Stimulated activated CD8-positive, alpha-beta memory T cell treated with anti-CD3 and anti-CD28 coated beads, Interleukin-4, amount 100 ng/mL, for 4 hours (primary cell): ENCODE results near the gene GPR142.
A peak's percentile ranks its signal among the peaks of the same experiment; 100 is the strongest.

Source experiments
- DNase-seq, 2 donors: peaks; one replicate each; pipeline ENCODE4 v3.0.0-alpha.2; 2020; ENCODE audit warnings: low read depth in 2 of 2, low spot score in 1 of 2

GPR142 gene

DNA sequence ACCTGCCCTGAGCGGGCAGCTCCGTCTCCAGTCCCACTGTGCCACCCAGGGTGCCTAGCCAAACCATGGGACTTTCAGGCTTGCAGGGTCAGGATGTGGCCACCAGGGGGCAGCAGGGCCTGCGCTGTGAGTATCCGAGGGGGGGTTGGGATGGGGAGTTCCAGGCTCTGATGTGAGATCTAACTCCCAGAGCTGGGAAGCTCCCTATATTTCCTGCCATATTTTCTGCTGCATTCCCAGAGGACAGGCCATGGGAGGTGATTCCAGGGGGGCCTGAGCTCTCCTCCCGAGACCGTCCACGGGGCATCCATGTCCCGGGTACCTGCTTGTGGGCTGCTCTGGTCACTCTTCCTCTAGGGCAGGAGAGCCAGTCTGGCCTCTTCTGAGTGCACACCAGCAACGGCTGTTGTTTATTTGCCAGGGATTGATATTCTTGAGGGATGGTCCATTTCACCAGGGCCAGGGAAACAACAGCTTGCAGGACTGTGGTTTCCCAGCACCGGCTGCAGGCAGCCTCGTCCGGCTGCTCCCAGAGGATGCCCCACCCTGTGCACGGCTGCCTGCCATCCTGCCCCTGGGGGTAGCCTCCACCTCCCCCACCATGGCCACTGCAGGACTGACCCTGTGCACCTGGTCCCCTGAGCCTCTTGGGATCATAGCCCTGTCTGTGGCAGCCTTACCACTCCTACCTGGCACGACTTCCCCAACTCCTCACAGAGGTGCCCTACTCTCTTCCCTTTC, 1.2 kb downstream of the GPR142 start:
- peak; percentile 40 to 55 for DNase-seq

DNA sequence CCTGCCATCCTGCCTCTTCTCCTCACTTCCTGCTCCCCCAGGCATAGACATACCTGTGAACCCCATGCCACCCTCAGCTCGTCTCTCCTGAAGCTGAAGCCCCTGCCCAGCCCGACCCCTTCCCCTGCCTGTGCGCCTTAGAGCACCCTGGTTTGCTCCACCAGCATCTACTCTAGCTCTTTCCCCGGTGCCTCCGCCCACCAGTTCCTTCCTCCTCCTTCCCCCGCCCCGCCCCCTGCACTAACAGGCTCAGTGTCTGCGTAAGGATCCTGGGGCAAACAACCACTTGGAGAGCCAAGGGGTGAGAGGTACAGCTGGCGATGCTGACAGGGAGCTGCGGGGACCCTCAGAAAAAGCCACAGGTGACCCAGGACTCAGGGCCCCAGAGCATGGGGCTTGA, 1.9 kb downstream of the GPR142 start:
- DNase-seq, result peak; percentile 41 to 61

DNA sequence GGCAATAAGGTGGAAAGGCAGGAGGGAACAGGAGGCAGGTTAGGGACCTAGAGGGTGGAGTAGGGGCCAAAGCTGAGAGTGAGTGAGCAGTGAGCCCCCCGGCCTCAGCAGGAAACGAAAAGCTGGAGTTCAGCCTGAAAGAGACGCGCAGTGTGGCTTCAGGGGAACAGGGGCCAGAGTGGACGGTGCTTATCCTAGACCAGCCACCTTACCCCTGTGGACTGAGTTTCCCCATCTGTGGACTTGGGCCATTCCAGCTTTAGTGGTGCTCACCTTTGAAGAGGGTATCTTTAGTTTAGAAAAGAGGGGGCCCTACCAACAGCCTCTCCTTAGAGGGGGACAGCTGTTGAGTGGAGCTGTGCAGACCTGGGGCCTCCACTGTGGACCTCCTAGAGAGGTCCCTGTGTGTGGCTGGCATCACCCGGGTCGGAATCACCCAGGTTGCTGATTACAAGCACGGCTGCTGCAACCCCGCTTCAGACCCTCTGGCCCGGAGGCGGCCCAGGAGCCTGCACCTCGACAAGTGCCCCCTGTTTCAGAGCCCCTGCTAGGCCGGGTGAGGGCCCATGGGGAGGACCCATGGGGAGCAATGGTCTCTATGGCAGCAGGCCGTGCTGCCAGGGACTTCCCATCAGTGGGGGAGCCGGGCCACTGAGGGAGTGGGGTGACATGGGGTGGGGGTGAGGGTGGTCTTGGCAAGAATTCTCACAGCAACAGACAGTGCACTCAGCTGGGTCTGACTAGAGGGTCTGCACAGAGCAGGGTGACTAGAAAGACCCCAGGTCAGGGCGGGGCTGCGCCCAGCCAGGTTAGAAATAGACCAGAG, 2.6 kb downstream of the GPR142 start:
- DNase-seq, result no peak

DNA sequence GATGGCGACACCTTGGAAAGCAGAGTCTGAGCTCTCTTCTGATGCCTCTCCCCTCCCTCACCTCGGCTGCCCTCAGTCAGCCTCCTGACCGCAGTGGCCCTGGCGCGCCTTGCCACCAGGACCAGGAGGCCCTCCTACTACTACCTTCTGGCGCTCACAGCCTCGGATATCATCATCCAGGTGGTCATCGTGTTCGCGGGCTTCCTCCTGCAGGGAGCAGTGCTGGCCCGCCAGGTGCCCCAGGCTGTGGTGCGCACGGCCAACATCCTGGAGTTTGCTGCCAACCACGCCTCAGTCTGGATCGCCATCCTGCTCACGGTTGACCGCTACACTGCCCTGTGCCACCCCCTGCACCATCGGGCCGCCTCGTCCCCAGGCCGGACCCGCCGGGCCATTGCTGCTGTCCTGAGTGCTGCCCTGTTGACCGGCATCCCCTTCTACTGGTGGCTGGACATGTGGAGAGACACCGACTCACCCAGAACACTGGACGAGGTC, 4.4 kb downstream of the GPR142 start:
- DNase-seq, result no peak

DNA sequence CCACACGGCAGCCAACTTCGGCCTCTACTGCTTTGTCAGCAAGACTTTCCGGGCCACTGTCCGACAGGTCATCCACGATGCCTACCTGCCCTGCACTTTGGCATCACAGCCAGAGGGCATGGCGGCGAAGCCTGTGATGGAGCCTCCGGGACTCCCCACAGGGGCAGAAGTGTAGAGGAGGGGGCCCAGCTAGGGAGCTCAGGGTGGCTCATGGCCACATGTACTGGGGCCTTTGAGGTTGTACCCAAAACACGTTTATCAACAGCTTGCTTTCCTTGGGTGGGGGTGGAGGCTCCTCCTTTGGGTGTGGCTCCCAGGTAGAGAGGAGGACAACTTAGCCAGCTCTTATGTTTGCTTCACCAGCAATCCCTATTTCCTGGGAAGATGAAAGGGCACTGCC, 5.1 kb downstream of the GPR142 start:
- DNase-seq, result no peak

DNA sequence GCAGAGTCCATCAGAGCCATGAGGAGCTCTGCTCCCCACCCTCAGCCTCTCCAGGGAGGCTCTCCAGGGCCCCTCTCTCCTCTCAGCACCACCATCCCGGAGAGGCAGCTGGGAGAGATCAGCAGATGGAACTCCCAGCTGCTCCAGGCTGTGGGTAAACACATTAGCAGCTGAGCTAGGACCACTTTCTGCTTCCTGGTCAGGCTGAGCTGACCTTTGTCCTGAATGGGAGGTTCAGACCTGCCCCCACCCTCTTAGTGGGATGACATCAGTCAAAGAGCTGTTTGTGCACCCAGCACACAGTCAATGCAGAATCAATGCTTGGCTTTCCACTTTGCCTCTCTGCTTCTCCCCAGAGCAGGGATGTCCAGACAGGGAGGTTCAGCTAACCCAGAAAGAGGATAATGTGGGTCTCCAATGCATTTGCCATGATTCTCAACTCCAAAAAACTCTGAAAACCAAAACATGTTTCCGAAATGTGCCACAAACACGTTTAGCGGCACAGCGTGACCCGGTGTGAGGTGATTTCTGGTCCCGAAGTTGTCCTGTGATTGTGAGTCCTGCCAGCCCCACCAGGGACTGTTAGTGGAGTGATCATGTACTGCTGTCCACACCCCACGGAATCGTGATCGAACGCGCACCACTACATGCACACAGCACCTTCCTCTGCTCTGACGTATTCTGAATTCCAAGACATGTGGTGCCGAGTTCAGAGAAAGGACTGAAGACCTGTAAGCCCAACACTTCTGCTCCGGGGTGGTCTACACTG, 6.7 kb downstream of the GPR142 start:
- no peak for DNase-seq

DNA sequence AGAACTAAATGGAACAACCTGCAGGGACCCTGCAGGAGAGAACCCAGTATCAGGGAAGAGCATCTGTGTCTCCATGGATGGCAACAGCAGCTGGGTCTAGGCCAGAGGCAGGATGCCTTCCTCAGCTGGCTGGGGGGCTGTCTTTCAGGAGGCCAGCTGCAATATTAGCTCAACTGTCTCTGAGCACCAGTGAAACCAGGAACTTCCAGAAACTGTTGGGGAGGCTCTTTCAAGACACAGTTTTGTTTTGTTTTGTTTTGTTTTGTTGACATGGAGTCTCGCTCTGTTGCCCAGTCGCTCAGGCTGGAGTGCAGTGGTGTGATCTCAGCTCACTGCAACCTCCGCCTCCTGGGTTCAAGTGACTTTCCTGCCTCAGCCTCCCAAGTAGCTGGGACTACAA, 7.6 kb downstream of the GPR142 start:
- DNase-seq, result no peak

DNA sequence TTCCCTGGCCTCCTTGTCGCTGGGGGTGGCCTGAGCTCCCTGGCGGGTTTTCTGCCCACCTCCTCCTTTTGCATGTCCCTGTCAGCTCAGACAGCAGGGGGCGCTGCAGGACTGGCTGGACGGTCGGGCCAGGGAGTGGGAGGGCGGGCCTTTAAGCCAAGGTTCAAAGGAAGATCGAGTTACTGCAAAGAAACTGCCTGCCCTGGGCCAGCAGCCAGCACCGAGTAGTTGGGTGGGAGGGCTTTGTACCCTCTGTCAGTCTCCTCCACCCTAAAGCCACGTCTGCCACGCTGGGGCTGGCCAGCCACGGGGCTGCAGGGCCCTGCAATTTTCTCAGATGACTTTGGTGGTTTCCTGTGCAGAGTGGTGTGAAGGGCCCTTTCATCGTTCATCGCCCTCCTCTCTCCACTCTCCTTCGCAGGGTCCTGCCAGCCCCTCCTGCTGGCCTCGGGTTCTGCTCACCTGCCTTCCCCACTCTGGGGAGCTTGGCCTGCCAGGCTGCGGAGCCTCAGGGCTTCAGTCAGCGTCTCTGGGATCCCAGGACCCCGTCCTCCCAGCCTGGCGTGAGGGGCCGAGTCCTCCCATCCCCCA, 12.3 kb downstream of the GPR142 start:
- peak; percentile 72 to 93 for DNase-seq

DNA sequence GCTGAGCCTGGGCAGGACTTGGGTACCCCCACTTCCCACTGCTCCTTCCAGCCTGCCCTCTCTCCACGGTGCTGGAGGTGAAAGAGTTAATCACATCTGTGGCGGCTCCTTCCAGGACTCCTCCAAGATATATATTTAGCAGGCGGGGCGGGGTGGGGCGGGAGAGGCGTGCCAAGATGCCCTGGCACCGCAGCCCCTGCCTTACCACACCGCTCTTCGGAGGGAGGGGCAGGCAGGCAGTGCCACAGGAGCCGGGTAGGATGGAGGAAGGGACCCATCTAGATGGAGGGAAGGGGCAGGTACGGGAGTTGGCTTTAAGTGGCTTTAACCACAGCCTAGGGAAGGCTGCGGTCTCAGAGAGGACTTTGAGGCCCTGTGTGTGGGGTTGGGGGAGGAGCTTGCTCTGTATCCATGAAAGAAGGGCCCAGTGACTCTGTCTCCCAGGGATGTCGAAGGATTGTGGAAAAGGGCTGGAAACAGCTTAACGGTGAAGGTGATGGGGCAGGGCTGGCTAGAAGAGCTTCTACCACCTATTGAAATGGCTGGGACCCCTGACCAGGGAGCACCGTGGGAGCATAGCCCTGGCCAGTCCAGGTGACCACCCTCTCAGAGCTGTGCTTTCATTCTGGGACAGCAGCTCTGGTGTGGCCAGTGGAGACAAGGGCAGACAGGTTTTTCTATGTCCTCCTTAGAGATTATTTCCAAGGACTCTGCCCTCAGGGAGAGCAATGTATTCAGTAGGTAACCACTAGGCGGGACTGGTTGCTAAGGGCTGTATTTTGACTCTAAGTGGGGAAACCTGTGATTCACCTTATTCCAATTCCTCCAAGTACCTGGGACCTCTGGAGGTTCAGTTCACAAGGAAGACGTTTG, 13.0 kb downstream of the GPR142 start:
- no peak for DNase-seq

DNA sequence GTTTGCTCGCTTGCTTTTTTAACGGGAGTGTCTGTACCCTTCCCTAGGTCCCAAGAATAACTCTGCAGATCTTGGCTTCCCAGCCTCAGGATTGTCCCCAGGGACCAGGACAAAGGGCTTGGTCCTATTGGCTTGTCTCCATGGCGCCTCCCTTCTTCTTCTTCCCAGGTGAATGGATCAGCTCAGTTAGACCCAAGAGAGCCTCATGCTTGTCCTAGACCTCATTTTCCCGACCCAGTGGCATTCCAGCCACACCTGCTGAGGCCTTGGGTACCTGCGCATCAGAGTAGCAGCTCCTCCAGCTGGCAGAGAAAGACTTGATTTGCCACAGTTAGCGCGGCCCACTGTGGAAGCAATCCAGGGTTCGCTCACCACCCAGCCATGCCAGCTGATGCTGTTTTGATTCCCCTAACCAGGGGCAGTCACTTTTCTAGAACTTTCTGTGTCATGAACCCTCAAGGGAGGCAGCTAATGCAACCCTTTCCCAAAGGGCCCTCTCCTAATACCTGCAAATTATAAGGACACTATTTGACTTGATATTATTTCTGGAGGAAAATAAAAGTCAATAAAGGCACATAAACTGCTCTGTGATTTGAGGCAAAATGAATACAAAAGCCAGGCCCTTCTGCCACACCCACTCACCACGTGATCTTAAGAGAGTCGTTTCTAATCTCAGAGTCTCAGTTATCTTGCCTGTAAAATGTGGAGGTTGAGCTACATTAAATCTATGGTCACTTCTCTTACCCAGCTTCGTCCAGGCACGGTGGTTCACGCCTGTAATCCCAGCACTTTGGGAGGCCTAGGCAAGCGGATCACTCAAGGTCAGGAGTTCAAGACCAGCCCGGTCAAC, 13.9 kb downstream of the GPR142 start:
- no peak for DNase-seq

DNA sequence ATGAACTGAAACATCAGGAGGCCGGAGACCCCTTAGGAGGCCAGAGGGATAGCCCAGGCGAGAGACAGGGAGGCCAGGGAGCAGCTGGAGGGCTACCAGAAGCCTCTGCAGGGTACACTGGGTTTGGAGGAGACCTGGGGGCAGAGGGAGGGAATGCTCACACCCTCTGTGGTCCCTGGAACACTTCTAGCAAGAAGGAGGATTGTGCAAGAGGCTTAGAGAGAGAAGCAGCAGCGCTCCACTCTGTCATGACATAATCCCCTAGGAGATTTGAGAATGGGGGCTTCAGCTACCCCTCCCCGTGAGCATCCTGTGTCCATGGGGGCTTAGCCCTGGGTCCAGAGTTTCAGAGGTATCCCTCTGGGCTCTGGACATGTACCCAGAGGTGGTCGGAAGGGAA, 15.8 kb downstream of the GPR142 start:
- no peak for DNase-seq

DNA sequence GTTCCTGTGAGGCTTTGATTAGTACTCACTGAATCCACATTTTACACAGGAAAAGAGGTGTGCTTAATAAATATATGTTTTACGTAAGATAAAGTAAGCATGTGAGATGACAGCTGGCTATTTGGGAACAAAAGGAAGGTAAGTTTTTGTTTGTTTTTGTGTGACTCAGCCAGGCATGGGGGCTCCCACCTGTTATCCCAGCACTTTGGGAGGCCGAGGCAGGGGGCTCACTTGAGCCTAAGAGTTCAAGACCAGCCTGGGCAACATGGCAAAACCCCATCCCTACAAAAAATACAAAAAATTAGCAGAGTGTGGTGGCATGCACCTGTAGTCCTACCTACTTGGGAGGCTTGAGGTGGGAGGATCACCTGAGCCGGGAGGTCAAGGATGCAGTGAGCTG, 17.9 kb downstream of the GPR142 start:
- no peak for DNase-seq

DNA sequence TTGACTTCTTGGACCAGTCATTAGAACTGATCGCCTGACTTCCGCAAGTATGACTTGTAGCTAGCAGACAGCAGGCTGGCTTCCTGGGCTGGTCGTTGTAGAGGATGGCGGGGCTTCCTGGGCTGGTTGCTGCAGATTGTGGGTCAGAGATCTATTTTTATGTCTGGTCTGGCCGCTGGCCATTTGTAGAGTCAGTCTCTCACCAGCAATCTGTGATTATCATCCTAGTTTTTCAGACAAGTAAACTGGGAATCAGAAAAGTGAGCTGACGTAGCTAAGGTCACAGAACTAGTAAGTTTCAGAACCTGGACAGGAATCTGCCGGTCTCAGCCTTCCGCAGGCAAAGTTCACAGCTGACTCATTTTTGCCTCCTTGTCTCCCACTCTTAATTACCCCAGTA, 19.1 kb downstream of the GPR142 start:
- DNase-seq, result no peak

DNA sequence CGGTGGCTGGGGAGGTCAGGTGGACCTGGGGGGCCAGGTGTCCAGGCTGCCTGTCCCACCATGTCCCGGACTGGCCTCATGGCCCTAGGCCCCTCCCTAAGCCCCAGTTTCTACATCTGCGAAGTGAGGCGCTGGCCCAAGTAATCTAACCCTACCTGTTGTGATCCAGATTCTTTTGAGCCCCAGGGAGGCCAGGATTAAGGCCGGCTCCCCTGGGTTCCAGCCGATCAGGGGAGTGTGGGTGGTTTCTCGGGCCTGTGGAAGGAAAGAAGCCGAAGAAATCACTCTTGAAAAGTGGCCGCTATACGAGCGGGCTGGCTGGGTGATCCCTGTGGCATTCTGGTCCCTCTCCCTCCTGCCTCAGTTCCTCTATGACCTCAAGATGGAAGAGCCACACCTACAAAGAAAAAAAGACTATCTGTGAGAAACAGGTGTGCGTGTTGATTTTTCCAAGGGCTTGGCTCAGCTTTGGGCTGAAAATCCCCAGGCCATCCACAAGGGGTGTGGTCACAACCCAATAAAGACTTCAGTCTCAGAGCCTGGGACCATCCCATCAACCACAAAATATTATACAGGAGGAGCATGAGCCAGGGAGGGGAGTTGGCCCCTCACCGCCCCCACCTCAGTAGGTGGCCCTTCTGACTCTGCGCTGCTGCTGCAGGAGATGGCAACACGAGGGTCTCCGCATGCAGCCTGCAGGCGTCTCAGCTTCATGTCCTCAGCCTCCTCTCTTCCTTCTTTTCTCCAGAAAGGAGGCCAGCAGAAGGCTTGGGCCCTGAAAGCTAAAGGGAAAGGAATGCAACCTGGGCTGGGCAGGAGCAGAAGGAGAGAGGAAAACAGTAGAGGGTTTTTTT, 20.3 kb downstream of the GPR142 start:
- DNase-seq, result no peak

DNA sequence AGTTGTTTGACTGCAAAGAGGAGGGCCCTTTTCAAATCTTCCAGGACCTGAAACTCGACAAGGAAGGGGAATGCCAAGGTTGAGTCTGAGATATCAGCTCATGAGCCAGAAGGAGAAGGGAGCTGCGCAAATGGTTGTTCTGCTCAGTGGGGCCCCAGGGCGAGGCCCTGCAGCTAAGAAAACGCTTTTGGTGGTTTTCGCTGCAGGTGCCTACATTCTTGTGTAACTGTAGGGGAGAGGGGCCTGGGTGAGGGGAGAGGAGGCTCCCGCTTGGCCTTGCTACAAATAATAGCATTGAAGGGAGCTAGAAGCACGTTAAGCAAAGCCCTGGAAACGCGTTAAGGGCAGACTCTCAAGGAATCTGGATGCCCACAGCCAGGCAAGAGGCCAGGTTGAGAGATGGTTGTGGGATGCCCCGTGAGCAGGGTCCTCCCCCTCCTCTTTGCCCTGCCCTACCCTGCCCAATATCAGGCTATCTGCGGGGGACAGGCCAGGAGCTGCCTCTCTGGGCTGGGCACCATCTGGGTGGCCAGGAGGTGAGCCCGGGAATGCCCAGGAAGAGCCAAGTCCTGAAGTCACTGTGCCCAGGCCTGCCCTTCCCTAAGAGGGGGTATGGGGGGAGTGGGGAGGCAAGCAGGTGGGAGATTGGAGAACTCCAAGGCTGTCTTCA, 21.9 kb downstream of the GPR142 start:
- DNase-seq, result no peak

DNA sequence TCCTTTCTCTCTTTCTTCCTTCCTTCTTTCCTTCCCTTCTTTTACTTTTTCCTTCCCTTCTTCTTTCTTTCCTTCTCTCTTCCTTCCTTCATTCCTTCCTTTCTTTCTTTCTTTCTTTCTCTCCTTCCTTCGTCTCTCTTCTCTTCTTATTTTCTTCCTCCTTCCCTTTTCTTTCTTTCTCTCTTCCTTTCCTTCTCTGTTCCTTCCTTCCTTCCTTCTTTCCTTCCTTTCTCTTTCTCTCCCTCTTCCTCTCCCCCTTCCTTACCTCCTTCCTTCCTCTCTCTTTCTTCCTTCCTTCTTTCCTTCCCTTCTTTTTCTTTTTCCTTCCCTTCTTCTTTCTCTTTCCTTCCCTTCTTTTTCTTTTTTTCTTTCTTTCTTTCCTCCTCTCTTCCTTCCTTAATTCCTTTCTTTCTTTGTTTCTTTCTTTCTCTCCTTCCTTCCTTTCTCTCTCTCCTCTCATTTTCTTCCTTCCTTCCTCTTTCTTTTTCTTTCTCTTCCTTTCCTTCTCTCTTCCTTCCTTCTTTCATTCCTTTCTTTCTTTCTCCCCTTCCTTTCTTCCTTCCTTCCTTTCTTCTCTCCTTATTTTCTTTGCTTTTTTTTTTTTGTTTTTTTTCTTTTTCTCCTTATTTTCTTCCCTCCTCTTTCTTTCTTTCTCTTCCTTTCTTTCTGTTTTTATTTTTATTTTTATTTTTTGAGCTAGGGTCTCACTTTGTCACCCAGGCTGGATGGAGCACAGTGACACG, 22.8 kb downstream of the GPR142 start:
- no peak for DNase-seq
